ENCODE results near the gene DUS1L.
A peak's percentile ranks its signal among the peaks of the same experiment; 100 is the strongest.

DNA sequence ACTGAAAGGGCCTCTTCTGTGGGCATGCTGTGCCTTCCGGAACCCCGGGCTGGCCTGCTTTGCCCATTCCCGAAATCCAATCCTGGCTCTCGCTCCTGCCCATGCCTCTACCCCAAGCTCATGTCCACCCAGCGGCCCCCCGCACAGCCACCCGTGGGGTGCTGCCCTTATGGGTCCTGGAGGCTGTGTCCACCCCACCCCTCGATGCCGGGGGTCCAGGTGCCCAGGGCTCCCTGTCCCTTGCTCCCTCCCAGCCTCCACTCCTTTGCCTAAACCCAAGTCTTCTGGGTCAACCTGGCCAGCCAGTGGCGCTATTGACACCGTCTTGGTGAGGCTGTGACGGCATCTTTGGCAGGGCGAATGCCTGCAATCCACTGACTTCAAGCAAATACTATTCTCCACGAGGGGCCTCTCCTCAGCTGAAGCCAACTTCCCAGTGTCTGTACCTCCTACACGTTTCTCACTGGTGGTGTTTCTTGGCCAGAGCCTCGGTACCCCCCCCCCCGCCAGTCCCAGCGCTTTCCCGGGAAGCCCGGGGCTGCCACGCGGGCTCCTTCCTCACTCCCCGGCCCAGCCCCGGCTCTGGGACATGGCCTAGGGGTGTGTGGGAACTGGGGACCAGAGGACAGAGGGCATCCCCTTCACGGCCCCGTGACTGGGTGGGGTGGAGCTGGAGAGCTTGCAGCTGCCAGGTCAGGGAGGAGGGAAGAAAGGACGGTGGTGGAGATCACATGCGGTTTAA lies 12.2 kb upstream of the DUS1L start:
- TF ChIP-seq POLR2A (IDR thresholded peaks at IDR 0.05; ENCODE audit: low read depth, low read length) (no peak; the same call in 1 of the 2 replicates), POLR2AphosphoS5 (IDR thresholded peaks at IDR 0.05; ENCODE audit: low read depth, low read length) (peak; percentile 35; the same call in 1 of the 2 replicates), PAX5 (IDR thresholded peaks at IDR 0.05; ENCODE audit: insufficient read depth, low read length, severe bottlenecking) (no peak), TAF1 (IDR thresholded peaks at IDR 0.05; ENCODE audit: low read depth, low read length) (no peak), SPI1 (IDR thresholded peaks at IDR 0.05; ENCODE audit: low read depth, low read length) (no peak), POU2F2 (IDR thresholded peaks at IDR 0.05; ENCODE audit: low read depth, low read length) (no peak)

All from GM12891 (cell line).